ENCODE results near the gene TENM4.

- TF ChIP-seq CTCF (IDR thresholded peaks at IDR 0.05 in 4 of 5, conservative IDR thresholded peaks at IDR 0.05 in 1 of 5) (no peak), POLR2A (IDR thresholded peaks at IDR 0.05) (no peak)
Measured at GRCh38 chr11:79481795-79482194, 41.0 kb upstream of the TENM4 start.

Measured in gastrocnemius medialis (tissue), 4 donors.